HG03108 (cell line): Measurements from ENCODE around the gene PCDHGA4.
"Not testable (repeated sequence)": the region's sequence is repeated elsewhere in the genome, so short reads cannot be mapped to it uniquely, and the experiment has no call there.

ENCODE experiments used
- ATAC-seq: cut with Tn5 transposase; IDR thresholded peaks from one replicate; pipeline ENCODE4 v1.9.1; 2021; ENCODE audit warnings: moderate library complexity; ENCODE audit not compliant: unreplicated experiment

PCDHGA4 gene

DNA sequence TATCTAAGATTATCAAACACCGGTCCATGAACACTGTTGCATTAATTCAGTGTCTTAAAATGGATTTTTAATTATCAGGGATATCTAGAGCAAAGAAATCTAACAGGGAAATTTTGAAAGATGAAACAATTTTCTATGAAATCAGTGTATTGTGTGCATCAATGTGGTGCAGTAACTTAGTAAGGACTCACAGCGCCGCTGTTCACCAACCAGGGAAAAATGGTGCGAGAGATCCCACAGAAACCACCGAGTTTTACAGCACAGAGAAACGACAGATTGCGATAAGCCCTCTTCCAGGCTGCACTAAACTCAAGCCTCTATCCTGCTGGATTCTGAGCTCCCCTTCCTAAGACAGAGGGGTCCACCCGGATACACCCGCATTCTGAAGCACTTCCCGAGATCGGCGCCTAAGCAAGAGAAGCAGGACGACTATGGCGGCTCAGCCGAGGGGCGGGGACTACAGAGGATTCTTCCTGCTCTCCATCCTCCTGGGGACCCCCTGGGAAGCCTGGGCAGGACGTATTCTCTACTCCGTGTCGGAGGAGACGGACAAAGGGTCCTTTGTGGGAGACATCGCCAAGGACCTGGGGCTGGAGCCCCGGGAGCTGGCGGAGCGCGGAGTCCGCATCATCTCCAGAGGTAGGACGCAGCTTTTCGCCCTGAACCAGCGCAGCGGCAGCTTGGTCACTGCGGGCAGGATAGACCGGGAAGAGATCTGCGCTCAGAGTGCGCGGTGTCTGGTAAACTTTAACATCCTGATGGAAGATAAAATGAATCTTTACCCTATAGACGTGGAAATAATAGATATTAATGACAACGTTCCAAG, 27.9 kb downstream of the PCDHGA4 start, which contains the start of gene PCDHGA7:
TSS of gene PCDHGA7 (plus strand) at position 274 of the 826 bp plus-strand sequence. CDS start at position 432, 158 bp downstream.
- ATAC-seq: no peak

DNA sequence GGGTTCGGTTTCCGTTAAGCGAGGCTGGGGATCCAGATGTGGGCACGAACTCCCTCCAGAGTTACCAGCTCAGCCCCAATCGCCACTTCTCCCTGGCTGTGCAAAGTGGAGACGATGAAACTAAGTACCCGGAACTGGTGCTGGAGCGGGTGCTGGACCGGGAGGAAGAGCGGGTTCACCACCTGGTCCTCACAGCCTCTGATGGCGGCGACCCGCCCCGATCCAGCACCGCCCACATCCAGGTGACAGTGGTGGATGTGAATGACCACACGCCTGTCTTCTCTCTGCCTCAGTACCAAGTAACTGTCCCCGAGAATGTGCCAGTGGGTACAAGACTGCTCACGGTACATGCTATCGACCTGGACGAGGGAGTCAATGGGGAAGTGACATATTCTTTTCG, 28.5 kb downstream of the PCDHGA4 start:
- no peak for ATAC-seq

DNA sequence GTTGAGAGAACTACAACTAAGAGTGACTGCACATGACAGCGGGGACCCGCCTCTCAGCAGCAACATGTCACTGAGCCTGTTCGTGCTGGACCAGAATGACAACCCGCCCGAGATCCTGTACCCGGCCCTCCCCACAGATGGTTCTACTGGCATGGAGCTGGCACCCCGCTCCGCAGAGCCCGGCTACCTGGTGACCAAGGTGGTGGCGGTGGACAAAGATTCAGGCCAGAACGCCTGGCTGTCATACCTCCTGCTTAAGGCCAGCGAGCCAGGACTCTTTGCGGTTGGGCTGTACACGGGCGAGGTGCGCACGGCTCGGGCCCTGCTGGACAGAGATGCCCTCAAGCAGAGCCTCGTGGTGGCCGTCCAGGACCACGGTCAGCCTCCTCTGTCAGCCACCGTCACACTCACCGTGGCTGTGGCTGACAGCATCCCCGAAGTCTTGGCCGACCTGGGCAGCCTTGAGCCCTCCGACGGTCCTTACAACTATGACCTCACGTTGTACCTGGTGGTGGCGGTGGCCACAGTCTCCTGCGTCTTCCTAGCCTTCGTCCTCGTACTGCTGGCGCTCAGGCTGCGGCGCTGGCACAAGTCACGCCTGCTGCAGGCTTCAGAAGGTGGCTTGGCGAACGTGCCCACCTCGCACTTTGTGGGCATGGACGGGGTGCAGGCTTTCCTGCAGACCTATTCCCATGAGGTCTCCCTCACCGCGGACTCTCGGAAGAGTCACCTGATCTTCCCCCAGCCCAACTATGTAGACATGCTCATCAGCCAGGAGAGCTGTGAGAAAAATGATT, 29.8 kb downstream of the PCDHGA4 start:
- no peak for ATAC-seq

DNA sequence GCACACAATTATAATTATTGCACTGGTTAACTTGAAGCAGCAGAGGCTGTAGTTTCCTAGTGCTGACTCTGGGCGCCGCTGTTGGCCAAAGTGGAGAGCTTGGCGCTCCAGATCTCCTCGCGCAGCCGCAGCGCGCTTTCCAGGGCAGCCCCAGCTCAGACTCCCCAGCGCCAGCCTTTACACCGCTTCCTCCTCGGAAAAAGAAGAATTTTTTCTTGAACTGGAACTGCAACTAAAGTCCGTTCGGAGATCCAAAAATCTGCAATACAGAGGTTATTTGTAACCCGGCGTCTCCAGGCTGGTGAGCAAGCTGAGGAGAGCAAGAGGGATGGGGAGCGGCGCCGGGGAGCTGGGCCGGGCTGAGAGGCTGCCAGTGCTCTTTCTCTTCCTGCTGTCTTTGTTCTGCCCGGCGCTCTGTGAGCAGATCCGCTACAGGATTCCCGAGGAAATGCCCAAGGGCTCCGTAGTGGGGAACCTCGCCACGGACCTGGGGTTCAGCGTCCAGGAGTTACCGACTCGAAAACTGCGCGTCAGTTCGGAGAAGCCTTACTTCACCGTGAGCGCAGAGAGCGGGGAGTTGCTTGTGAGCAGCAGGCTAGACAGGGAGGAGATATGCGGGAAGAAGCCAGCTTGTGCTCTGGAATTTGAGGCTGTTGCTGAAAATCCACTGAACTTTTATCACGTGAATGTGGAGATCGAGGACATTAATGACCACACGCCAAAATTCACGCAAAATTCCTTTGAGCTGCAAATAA, 32.9 kb downstream of the PCDHGA4 start, which contains the start of gene PCDHGB4:
TSS of gene PCDHGB4 (plus strand) at position 142 of the 755 bp plus-strand sequence. CDS start at position 329, 187 bp downstream.
- not testable (repeated sequence) for ATAC-seq

DNA sequence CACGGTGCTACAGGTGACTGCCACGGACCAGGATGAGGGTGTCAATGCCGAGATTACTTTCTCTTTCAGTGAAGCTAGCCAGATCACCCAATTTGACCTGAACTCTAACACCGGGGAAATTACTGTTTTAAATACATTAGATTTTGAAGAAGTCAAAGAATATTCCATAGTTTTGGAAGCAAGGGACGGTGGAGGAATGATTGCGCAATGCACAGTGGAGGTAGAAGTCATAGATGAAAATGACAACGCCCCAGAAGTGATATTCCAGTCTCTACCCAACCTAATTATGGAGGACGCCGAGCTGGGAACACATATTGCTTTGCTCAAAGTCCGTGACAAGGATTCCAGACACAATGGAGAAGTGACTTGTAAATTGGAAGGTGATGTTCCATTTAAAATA, 33.8 kb downstream of the PCDHGA4 start:
- ATAC-seq: no peak

DNA sequence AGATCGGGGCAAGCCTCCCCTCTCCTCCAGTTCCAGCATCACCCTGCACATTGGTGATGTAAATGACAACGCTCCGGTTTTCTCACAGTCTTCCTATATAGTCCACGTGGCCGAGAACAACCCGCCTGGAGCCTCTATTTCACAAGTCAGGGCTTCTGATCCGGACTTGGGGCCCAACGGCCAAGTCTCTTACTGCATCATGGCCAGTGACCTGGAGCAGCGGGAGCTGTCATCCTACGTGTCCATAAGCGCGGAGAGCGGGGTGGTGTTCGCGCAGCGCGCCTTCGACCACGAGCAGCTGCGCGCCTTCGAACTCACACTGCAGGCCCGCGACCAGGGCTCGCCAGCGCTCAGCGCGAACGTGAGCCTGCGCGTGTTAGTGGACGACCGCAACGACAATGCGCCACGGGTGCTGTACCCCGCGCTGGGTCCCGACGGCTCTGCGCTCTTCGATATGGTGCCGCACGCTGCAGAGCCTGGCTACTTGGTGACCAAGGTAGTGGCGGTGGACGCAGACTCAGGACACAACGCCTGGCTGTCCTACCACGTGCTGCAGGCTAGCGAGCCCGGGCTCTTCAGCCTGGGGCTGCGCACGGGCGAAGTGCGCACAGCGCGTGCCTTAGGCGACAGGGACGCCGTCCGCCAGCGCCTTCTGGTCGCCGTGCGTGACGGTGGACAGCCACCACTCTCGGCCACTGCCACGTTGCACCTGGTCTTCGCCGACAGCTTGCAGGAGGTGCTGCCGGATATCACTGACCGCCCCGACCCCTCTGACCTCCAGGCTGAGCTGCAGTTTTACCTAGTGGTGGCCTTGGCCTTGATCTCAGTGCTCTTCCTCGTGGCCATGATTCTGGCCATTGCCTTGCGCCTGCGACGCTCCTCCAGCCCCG, 34.6 kb downstream of the PCDHGA4 start:
- ATAC-seq: no peak

DNA sequence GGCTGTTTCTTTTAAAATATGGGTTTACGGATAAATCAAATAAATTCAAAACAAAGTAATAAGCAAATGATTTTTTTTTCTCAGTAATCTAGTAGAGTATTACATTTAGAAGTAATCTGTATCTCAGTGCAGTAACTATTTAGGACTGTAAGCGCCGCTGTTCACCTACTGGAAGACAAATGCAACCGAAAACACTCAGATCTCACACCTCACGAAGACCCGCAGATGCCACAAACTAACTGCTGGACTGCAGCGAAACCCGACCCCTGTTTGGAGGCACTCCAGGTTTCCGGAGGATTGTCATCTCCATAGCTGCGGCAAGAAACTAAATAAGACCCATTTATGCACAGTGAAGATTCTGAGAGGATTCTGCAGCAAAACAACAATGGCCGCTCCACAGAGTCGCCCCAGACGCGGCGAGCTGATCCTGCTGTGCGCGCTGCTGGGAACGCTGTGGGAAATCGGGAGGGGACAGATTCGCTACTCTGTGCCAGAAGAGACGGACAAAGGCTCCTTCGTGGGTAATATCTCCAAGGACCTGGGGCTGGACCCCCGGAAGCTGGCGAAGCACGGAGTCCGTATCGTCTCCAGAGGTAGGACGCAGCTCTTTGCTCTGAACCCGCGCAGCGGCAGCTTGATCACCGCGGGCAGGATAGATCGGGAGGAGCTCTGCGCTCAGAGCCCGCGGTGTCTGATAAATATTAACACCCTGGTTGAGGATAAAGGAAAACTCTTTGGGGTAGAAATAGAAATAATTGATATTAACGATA, 37.8 kb downstream of the PCDHGA4 start, which contains the start of gene PCDHGA8:
TSS of gene PCDHGA8 (plus strand) at position 205 of the 770 bp plus-strand sequence. CDS start at position 386, 181 bp downstream.
- no peak for ATAC-seq

DNA sequence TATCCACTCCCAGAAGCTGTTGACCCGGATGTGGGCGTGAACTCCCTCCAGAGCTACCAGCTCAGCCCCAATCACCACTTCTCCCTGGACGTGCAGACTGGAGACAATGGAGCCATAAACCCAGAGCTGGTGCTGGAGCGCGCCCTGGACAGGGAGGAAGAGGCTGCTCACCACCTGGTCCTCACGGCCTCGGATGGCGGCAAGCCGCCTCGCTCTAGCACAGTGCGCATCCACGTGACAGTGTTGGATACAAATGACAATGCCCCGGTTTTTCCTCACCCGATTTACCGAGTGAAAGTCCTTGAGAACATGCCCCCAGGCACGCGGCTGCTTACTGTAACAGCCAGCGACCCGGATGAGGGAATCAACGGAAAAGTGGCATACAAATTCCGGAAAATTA, 38.4 kb downstream of the PCDHGA4 start:
- ATAC-seq: no peak

DNA sequence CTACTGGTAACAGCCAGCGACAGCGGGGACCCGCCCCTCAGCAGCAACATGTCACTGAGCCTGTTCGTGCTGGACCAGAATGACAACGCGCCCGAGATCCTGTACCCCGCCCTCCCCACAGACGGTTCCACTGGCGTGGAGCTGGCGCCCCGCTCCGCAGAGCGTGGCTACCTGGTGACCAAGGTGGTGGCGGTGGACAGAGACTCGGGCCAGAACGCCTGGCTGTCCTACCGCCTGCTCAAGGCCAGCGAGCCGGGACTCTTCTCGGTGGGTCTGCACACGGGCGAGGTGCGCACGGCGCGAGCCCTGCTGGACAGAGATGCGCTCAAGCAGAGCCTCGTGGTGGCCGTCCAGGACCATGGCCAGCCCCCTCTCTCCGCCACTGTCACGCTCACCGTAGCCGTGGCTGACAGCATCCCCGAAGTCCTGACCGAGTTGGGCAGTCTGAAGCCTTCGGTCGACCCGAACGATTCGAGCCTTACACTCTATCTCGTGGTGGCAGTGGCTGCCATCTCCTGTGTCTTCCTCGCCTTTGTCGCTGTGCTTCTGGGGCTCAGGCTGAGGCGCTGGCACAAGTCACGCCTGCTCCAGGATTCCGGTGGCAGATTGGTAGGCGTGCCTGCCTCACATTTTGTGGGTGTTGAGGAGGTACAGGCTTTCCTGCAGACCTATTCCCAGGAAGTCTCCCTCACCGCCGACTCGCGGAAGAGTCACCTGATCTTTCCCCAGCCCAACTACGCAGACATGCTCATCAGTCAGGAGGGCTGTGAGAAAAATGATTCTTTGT, 39.8 kb downstream of the PCDHGA4 start:
- not testable (repeated sequence) for ATAC-seq

DNA sequence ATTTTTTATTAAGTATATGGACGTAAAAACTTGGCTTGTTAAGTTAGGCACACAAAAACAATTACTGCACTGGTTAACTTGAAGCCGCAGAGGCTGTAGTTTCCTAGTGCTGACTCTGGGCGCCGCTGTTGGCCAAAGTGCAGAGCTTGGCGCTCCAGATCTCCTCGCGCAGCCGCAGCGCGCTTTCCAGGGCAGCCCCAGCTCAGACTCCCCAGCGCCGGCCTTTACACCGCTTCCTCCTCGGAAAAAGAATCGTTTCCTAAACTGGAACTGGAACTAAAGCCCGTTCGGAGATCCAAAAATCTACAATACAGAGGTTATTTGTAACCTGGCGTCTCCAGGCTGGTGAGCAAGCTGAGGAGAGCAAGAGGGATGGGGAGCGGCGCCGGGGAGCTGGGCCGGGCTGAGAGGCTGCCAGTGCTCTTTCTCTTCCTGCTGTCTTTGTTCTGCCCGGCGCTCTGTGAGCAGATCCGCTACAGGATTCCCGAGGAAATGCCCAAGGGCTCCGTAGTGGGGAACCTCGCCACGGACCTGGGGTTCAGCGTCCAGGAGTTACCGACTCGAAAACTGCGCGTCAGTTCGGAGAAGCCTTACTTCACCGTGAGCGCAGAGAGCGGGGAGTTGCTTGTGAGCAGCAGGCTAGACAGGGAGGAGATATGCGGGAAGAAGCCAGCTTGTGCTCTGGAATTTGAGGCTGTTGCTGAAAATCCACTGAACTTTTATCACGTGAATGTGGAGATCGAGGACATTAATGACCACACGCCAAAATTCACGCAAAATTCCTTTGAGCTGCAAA, 43.1 kb downstream of the PCDHGA4 start, which contains the start of gene PCDHGB5:
TSS of gene PCDHGB5 (plus strand) at position 192 of the 796 bp plus-strand sequence. CDS start at position 373, 181 bp downstream.
- peak; percentile 84 for ATAC-seq

DNA sequence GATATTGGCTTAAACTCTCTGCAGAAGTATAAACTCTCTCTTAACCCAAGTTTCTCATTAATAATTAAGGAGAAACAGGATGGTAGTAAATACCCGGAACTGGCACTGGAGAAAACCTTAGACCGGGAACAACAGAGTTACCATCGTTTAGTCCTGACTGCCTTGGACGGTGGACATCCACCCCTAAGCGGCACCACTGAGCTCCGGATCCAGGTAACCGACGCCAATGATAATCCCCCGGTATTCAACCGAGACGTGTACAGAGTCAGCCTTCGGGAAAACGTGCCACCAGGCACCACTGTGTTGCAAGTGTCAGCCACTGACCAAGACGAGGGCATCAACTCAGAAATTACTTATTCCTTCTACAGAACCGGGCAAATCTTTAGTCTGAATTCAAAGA, 43.8 kb downstream of the PCDHGA4 start:
- no peak for ATAC-seq

DNA sequence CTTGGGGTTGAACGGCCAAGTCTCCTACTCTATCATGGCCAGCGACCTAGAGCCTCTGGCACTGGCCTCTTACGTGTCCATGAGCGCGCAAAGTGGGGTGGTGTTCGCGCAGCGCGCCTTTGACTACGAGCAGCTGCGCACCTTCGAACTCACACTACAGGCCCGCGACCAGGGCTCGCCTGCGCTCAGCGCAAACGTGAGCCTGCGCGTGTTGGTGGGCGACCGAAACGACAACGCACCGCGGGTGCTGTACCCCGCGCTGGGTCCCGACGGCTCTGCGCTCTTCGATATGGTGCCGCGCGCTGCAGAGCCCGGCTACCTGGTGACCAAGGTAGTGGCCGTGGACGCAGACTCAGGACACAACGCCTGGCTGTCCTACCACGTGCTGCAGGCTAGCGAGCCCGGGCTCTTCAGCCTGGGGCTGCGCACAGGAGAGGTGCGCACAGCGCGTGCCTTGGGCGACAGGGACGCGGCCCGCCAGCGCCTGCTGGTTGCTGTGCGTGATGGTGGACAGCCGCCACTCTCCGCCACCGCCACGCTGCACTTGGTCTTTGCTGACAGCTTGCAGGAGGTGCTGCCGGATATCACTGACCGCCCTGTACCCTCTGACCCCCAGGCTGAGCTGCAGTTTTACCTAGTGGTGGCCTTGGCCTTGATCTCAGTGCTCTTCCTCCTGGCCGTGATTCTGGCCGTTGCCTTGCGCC, 44.9 kb downstream of the PCDHGA4 start:
- ATAC-seq: no peak

DNA sequence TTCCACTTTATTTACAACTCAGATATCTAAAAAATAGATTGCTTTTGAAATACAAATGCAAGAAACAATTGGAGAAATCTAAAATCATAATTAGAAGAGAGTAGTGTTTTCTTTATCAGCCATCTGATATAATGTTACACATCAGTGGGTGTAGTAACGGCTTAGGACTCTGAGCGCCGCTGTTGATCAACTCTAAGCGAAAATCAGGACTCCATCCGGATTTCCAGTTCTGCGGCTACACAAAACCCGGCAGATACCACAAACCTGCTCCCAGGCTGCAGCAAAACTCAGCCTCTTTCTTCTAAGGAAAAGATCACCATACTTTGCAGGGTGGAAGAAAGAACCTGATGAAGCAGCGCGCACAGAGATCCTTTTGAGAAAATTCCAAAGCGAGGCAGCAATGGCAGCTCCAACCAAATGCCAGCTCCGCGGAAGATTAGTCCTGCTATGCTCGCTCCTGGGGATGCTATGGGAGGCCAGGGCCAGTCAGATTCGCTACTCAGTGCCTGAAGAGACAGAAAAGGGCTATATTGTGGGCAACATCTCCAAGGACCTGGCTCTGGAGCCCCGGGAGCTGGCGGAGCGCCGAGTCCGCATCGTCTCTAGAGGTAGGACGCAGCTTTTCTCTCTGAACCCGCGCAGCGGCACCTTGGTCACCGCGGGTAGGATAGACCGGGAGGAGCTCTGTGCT, 47.9 kb downstream of the PCDHGA4 start, which contains the start of gene PCDHGA9:
TSS of gene PCDHGA9 (plus strand) at position 226 of the 691 bp plus-strand sequence. CDS start at position 401, 175 bp downstream.
- ATAC-seq: no peak

DNA sequence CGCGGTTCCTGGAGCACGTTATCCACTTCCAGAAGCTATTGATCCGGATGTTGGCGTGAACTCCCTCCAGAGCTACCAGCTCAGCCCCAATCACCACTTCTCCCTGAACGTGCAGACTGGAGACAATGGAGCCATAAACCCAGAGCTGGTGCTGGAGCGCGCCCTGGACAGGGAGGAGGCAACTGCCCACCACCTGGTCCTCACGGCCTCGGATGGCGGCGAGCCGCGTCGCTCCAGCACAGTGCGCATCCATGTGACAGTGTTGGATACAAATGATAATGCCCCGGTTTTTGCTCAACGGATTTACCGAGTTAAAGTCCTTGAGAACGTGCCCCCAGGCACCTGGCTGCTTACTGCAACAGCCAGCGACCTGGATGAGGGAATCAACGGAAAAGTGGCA, 48.6 kb downstream of the PCDHGA4 start:
- no peak for ATAC-seq
